Skin epidermis (tissue), 12 donors: ENCODE data around the gene ZNG1F.
"Not testable (repeated sequence)": the region's sequence is repeated elsewhere in the genome, so short reads cannot be mapped to it uniquely, and the experiment has no call there.

Experiments
- H3K27ac ChIP-seq, 21 experiments: fragments of 200-600 bp; sonication (generic) in 11 of 21; one replicate each; pipeline ENCODE4 v1.5.0; 2020; ENCODE audit warnings: mild to moderate bottlenecking in 3 of 21, inconsistent platforms in 2 of 21, moderate library complexity in 2 of 21
- H3K4me3 ChIP-seq, 7 experiments: fragments of 200-600 bp; sonication (generic) in 2 of 7; one replicate each; pipeline ENCODE4 v1.5.0; 2020; ENCODE audit warnings: inconsistent platforms in 2 of 7, mild to moderate bottlenecking in 2 of 7, moderate library complexity in 1 of 7

The ZNG1F gene

GRCh38 chr9:41088450-41089059, 100.6 kb downstream of the ZNG1F start:
- H3K4me3 ChIP-seq, H3K27ac ChIP-seq: not testable (repeated sequence)

- H3K4me3 ChIP-seq, H3K27ac ChIP-seq: not testable (repeated sequence)
Measured at GRCh38 chr9:41087929-41088328, 101.2 kb downstream of the ZNG1F start.

GRCh38 chr9:41087157-41087780, 101.8 kb downstream of the ZNG1F start:
- H3K27ac ChIP-seq, H3K4me3 ChIP-seq: not testable (repeated sequence)

- not testable (repeated sequence) for H3K4me3 ChIP-seq, H3K27ac ChIP-seq
Measured at GRCh38 chr9:41086685-41087084, 102.4 kb downstream of the ZNG1F start.

GRCh38 chr9:41086215-41086614, 102.9 kb downstream of the ZNG1F start:
- not testable (repeated sequence) for H3K4me3 ChIP-seq, H3K27ac ChIP-seq

- not testable (repeated sequence) for H3K27ac ChIP-seq, H3K4me3 ChIP-seq
Measured at GRCh38 chr9:41082358-41082757, 106.8 kb downstream of the ZNG1F start.
